ENCODE data around the gene LFNG.

The LFNG gene

DNA sequence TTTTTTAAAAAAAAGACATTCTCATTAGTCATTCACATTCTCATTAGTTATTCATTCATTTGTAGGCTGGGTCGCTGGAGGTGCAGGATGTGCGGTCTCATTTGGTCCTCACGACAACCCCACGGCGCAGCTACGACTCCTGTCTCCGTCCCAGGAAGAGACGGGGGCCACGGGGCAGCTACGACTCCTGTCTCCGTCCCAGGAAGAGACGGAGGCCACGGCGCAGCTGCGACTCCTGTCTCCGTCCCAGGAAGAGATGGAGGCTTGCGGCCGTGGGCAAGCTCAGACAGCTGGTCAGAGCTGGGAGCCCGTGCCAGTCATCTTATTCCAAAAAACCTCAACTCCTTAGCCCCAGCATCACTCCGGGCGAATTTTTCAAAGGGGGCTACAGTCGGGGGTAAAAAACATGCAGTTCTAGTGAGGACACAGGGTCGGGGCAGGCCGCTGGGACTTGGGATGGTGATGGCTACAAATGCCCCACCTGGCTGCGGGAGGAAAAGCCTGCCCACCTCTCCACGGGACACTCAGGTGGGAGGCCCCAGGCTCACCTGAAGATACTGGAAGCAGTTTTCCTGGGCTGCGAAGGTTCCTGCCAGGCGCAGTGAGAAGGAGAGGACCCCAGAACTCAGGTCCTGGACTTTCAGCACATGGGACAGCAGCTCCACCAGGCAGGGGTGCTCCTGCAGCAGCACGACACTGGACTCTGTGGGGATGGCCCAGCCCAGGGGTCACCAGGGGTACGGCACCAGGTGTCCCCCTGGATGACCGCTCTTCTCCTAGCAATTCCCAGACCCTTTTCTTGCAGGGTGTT, 27.4 kb downstream of the LFNG start:
- ChIA-PET CTCF (no interaction called here), POLR2A (no interaction called here)
- DNase-seq (ENCODE audit: extremely low spot score): no peak
- TF ChIP-seq LEF1 (IDR thresholded peaks at IDR 0.05; ENCODE audit: borderline replicate concordance) (no peak), FOXM1 (IDR thresholded peaks at IDR 0.05; ENCODE audit: borderline replicate concordance) (no peak), L3MBTL2 (conservative IDR thresholded peaks at IDR 0.05) (no peak), ELF4 (IDR thresholded peaks at IDR 0.05) (no peak), NFRKB (IDR thresholded peaks at IDR 0.05) (no peak), TARDBP (IDR thresholded peaks at IDR 0.05) (no peak), FOXA1 (IDR thresholded peaks at IDR 0.05) (no peak), ARNT (IDR thresholded peaks at IDR 0.05) (no peak), HDGF (IDR thresholded peaks at IDR 0.05; ENCODE audit: borderline replicate concordance) (no peak), ZNF384 (IDR thresholded peaks at IDR 0.05) (no peak), CTBP1 (IDR thresholded peaks at IDR 0.05; ENCODE audit: borderline replicate concordance) (no peak), FOXK2 (IDR thresholded peaks at IDR 0.05) (no peak), SP1 (IDR thresholded peaks at IDR 0.05) (no peak), BHLHE40 (IDR thresholded peaks at IDR 0.05; ENCODE audit: borderline replicate concordance) (no peak), SUZ12 (IDR thresholded peaks at IDR 0.05) (no peak)
- TF ChIP-seq, protein P1, sequence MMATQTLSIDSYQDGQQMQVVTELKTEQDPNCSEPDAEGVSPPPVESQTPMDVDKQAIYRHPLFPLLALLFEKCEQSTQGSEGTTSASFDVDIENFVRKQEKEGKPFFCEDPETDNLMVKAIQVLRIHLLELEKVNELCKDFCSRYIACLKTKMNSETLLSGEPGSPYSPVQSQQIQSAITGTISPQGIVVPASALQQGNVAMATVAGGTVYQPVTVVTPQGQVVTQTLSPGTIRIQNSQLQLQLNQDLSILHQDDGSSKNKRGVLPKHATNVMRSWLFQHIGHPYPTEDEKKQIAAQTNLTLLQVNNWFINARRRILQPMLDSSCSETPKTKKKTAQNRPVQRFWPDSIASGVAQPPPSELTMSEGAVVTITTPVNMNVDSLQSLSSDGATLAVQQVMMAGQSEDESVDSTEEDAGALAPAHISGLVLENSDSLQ (IDR thresholded peaks at IDR 0.05): no peak

DNA sequence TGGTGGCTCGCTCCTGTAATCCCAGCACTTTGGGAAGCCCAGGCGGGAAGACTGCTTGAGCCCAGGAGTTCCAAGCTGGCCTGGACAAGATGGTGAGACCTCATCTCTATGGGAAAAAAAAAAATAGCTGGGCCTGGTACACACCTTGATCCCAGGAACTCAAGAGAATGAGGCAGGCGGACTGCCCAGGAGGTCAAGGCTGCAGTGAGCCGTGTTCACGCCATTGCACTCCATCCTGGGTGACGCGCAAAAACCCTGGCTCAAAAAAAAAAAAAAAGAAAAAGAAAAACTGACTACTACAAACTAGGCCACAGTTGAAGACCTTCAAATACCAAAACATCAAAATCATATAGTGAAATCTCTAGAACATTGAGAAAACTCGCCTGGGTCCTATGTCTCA, 31.8 kb downstream of the LFNG start:
- CTCF ChIA-PET: no interaction called here
- no peak for TF ChIP-seq ZNF384 (IDR thresholded peaks at IDR 0.05)
- no peak for TF ChIP-seq TARDBP (IDR thresholded peaks at IDR 0.05)
- TF ChIP-seq SP1 (IDR thresholded peaks at IDR 0.05): no peak
- TF ChIP-seq HDGF (IDR thresholded peaks at IDR 0.05; ENCODE audit: borderline replicate concordance): no peak
- TF ChIP-seq L3MBTL2 (conservative IDR thresholded peaks at IDR 0.05): no peak
- no peak for TF ChIP-seq CTBP1 (IDR thresholded peaks at IDR 0.05; ENCODE audit: borderline replicate concordance)
- TF ChIP-seq ARNT (IDR thresholded peaks at IDR 0.05): no peak
- no peak for TF ChIP-seq FOXA1 (IDR thresholded peaks at IDR 0.05)
- TF ChIP-seq FOXM1 (IDR thresholded peaks at IDR 0.05; ENCODE audit: borderline replicate concordance): no peak
- no peak for TF ChIP-seq SUZ12 (IDR thresholded peaks at IDR 0.05)
- TF ChIP-seq NFRKB (IDR thresholded peaks at IDR 0.05): no peak
- TF ChIP-seq FOXK2 (IDR thresholded peaks at IDR 0.05): no peak
- TF ChIP-seq, protein P1 (IDR thresholded peaks at IDR 0.05): no peak
- TF ChIP-seq ELF4 (IDR thresholded peaks at IDR 0.05): no peak
- TF ChIP-seq LEF1 (IDR thresholded peaks at IDR 0.05; ENCODE audit: borderline replicate concordance): no peak
- POLR2A ChIA-PET: no interaction called here
- no peak for DNase-seq (ENCODE audit: extremely low spot score)

DNA sequence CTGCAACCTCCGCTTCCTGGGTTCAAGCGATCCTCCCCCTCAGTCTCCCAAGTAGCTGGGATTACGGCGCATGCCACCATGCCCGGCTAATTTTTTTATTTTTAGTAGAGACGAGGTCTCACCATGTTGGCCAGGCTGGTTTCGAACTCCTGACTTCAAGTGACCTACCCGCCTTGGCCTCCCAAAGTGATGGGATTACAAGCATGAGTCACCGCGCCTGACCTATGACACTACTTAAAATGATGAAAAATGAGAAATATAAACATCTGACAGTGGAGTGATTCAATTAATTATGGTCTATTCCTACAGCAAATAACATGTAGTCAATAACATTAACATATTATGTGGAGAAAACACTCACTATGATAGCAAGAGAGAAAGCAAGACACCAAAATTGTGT, 33.5 kb downstream of the LFNG start:
- no peak for DNase-seq (ENCODE audit: extremely low spot score)
- CTCF ChIA-PET: no interaction called here
- no peak for TF ChIP-seq SUZ12 (IDR thresholded peaks at IDR 0.05)
- POLR2A ChIA-PET: no interaction called here

DNA sequence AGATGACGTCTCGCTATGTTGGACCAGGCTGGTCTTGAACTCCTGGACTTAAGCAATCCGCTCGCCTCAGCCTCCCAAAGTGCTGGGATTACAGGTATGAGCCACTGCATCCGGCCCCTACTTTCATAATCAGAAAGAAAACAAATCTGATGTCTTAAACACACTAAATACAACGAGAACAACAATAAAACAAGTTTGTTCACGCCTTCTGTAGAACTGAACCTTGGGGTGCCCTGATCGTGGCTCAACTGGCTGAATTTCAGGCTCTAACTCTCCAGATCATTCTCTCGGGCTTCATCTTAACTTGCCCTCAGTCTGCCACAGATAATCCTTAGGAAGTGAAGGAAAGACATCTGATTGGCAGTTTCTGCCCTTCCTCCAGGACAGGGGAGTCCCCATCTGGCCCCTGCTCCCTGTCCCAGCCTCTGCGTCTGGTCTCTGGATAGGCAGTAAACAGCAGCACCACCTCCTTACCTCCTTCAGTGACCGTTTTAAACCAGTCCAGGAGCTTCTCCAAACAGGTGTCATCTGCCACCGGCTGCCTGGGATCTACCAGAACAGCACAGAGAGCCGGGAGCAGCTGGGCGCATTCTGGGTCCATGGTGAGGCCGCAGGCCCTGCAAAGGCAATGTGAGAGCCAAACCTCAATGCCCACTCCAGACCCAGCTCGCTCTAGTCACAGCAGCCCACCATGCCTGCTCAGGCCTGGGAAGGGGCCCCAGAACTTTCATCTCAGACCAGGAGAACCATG, 34.4 kb downstream of the LFNG start:
- DNase-seq (ENCODE audit: extremely low spot score): no peak
- TF ChIP-seq NFRKB (IDR thresholded peaks at IDR 0.05) (no peak), FOXA1 (IDR thresholded peaks at IDR 0.05) (no peak), ARNT (IDR thresholded peaks at IDR 0.05) (no peak), TARDBP (IDR thresholded peaks at IDR 0.05) (no peak), HDGF (IDR thresholded peaks at IDR 0.05; ENCODE audit: borderline replicate concordance) (no peak), SUZ12 (IDR thresholded peaks at IDR 0.05) (no peak), CTBP1 (IDR thresholded peaks at IDR 0.05; ENCODE audit: borderline replicate concordance) (no peak), L3MBTL2 (conservative IDR thresholded peaks at IDR 0.05) (no peak), ZNF384 (IDR thresholded peaks at IDR 0.05) (no peak), FOXK2 (IDR thresholded peaks at IDR 0.05) (no peak)
- TF ChIP-seq, protein P1 (IDR thresholded peaks at IDR 0.05): no peak
- ChIA-PET POLR2A (no interaction called here), CTCF (no interaction called here)

DNA sequence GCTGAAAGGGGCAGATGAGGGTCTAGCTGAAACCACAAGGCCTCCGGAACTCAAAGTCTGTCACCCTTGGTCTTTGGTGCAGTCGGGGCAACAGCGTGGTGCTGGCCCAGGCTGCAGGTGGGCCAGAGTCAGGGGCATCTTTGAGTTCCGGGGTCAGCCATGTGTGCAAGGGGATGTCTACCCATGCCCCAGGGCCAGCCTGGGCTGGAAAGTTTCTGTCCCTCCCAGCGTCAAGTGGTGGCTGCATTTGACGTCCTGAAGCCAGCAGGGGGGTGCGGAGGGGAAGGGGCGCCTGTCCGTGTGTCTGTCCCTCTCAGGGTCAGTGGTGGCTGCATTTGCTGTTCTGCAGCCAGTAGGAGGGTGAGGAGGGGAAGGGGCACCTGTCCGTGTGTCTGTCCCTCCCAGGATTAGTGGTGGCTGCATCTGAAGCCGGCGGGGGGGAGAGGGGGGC, 35.1 kb downstream of the LFNG start:
- CTCF ChIA-PET: no interaction called here
- DNase-seq (ENCODE audit: extremely low spot score): no peak
- no peak for TF ChIP-seq SUZ12 (IDR thresholded peaks at IDR 0.05)
- 0 out of 2 replicates have a peak, but pooled peaks have one; percentile 36 for TF ChIP-seq L3MBTL2 (conservative IDR thresholded peaks at IDR 0.05)
- POLR2A ChIA-PET: no interaction called here

Measured in HEK293T (cell line).